GM23338 (cell line): ENCODE measurements around the gene KCNK5. TPM values are rescaled to one million over a fixed set of nuclear protein-coding genes. Genes with fewer than 3 reads are reported as not detected.

ENCODE experiments used
- ATAC-seq: fragments of 200-7000 bp; cut with Tn5 transposase; 3 replicates; pipeline ENCODE4 v1.9.1; 2020
- DNase-seq: peaks from one replicate; pipeline ENCODE4 v3.0.0-alpha.2; 2015; ENCODE audit warnings: low spot score
- H2AFZ ChIP-seq: fragments of 200-600 bp; sonication (generic); 2 replicates; pipeline ENCODE4 v1.8.0; 2016; ENCODE audit warnings: antibody characterized with exemption, mild to moderate bottlenecking, moderate library complexity
- H3F3A ChIP-seq: fragments of 200-600 bp; sonication (generic); replicated peaks from 2 replicates; pipeline ENCODE4 v1.8.0; 2017; ENCODE audit warnings: antibody characterized with exemption, mixed run types, low read depth
- H3K27ac ChIP-seq: fragments of 200-600 bp; sonication (generic); 2 replicates; pipeline ENCODE4 v1.6.1; 2016; ENCODE audit warnings: low read depth
- H3K27me3 ChIP-seq: fragments of 200-600 bp; sonication (generic); 2 replicates; pipeline ENCODE4 v1.8.0; 2016; ENCODE audit warnings: mild to moderate bottlenecking, mixed run types, moderate library complexity; ENCODE audit not compliant: insufficient read depth
- H3K36me3 ChIP-seq: fragments of 200-600 bp; sonication (generic); 2 replicates; pipeline ENCODE4 v1.8.0; 2016; ENCODE audit warnings: mild to moderate bottlenecking; ENCODE audit not compliant: insufficient read depth
- H3K4me1 ChIP-seq: fragments of 200-600 bp; sonication (generic); 2 replicates; pipeline ENCODE4 v1.8.0; 2016; ENCODE audit warnings: mild to moderate bottlenecking, moderate library complexity; ENCODE audit not compliant: insufficient read depth
- H3K4me2 ChIP-seq: fragments of 200-600 bp; sonication (generic); 2 replicates; pipeline ENCODE4 v1.7.1; 2017; ENCODE audit warnings: mixed run types
- H3K4me3 ChIP-seq: fragments of 200-600 bp; sonication (generic); 2 replicates; pipeline ENCODE4 v1.6.1; 2016; ENCODE audit warnings: mixed run types
- H3K79me2 ChIP-seq: fragments of 200-600 bp; sonication (generic); replicated peaks from 2 replicates; pipeline ENCODE4 v1.8.0; 2017; ENCODE audit warnings: mild to moderate bottlenecking; ENCODE audit not compliant: insufficient read depth
- H3K9me2 ChIP-seq: fragments of 200-600 bp; sonication (generic); 2 replicates; pipeline ENCODE4 v1.8.0; 2017; ENCODE audit not compliant: insufficient read depth
- H4K20me1 ChIP-seq: fragments of 200-600 bp; sonication (generic); replicated peaks from 2 replicates; pipeline ENCODE4 v1.8.0; 2017; ENCODE audit warnings: mild to moderate bottlenecking; ENCODE audit not compliant: insufficient read depth
- H3K27ac Mint-ChIP-seq: 2 replicates; pipeline ENCODE4 v1.8.0; 2020; ENCODE audit warnings: inconsistent platforms, mild to moderate bottlenecking, moderate library complexity, mixed read lengths
- H3K27me3 Mint-ChIP-seq: 3 replicates; pipeline ENCODE4 v1.8.0; 2022; ENCODE audit warnings: low read depth, mild to moderate bottlenecking, moderate library complexity, mixed read lengths, inconsistent platforms; ENCODE audit not compliant: insufficient read depth, poor library complexity
- H3K36me3 Mint-ChIP-seq: 3 replicates; pipeline ENCODE4 v1.8.0; 2021; ENCODE audit warnings: low read depth, mild to moderate bottlenecking, inconsistent platforms, moderate library complexity, mixed read lengths
- H3K4me1 Mint-ChIP-seq: 3 replicates; pipeline ENCODE4 v1.8.0; 2020; ENCODE audit warnings: mild to moderate bottlenecking, inconsistent platforms, mixed read lengths
- H3K4me3 Mint-ChIP-seq: 3 replicates; pipeline ENCODE4 v1.8.0; 2021; ENCODE audit warnings: moderate library complexity, mild to moderate bottlenecking, inconsistent platforms, mixed read lengths
- H3K9me3 Mint-ChIP-seq: 3 replicates; pipeline ENCODE4 v1.8.0; 2020; ENCODE audit warnings: moderate library complexity, mild to moderate bottlenecking, inconsistent platforms, mixed read lengths
- ETS1 ChIP-seq: IDR thresholded peaks from 2 replicates; pipeline ENCODE4 v1.6.1; 2016; ENCODE audit warnings: antibody characterized with exemption
- EZH2 ChIP-seq: fragments of 200-600 bp; sonication (generic); IDR thresholded peaks from one replicate; pipeline ENCODE4 v1.8.0; 2017; ENCODE audit warnings: antibody characterized with exemption, mild to moderate bottlenecking, low read depth; ENCODE audit not compliant: unreplicated experiment
- EZH2phosphoT487 ChIP-seq: fragments of 200-600 bp; sonication (generic); IDR thresholded peaks from one replicate; pipeline ENCODE4 v1.8.1; 2018; ENCODE audit warnings: antibody characterized with exemption; ENCODE audit not compliant: unreplicated experiment
- JUNB ChIP-seq: IDR thresholded peaks from one replicate; pipeline ENCODE4 v1.6.1; 2016; ENCODE audit warnings: antibody characterized with exemption; ENCODE audit not compliant: unreplicated experiment
- POLR2AphosphoS5 ChIP-seq: IDR thresholded peaks from 2 replicates; pipeline ENCODE4 v1.6.1; 2016; ENCODE audit warnings: antibody characterized with exemption, low read depth
- ZNF114 ChIP-seq: fragments of 250-450 bp; sonication (Bioruptor Pico); IDR thresholded peaks from 2 replicates; pipeline ENCODE4 v1.5.0; 2020; ENCODE audit warnings: mild to moderate bottlenecking, moderate library complexity
- polyA plus RNA-seq: library from polyadenylated mRNA; unstranded; fragments of >200 nt; fragmentation: Nextera tagmentation; extraction: Ambion mirVana; gene quantifications from 2 replicates; pipeline ENCODE4 v1.2.1, GENCODE V29; 2016
- total RNA-seq: library from RNA; depleted of rRNA; stranded (reverse); fragments of >200 nt; shearing (Covaris generic); gene quantifications from 2 replicates; pipeline ENCODE4 v1.2.3, GENCODE V29; 2014

The KCNK5 gene
- total and polyA plus RNA-seq, 2 experiments from 2014 or later, result 9.5 to 57.4 TPM

- H3K4me2 ChIP-seq, result peak overlapping the region; percentile 73
- H4K20me1 ChIP-seq, result peaks cover 59% of the 10 kb centered on the region
- H3K79me2 ChIP-seq, result peaks cover 99% of the 10 kb centered on the region
- H2AFZ ChIP-seq, result no peak overlapping the region
- ATAC-seq, result peak; percentile 37
- no peaks in the 10 kb centered on the region for H3K9me3 Mint-ChIP-seq
- peaks cover 6% of the 10 kb centered on the region; the same call in 1 of the 2 replicates for H3K36me3 ChIP-seq
- no peak overlapping the region for H3K4me3 Mint-ChIP-seq
- peaks cover 15% of the 10 kb centered on the region for H3K27me3 Mint-ChIP-seq
- H3K27ac ChIP-seq, result peak overlapping the region; percentile 53
- H3K27me3 ChIP-seq, result no peaks in the 10 kb centered on the region
- no peaks in the 10 kb centered on the region for H3K9me2 ChIP-seq
- DNase-seq, result peak; percentile 26
- TF ChIP-seq EZH2phosphoT487 (no peak), ZNF114 (CRISPR knock-in tag) (no peak)
- H3K4me1 ChIP-seq, result peaks cover 58% of the 10 kb centered on the region
- peaks cover 46% of the 10 kb centered on the region for H3K36me3 Mint-ChIP-seq
- H3F3A ChIP-seq, result no peaks in the 10 kb centered on the region
- H3K27ac Mint-ChIP-seq, result peak overlapping the region; percentile 41; the same call in 1 of the 2 replicates
- 0 out of 2 replicates have a peak overlapping the region, but pooled peaks have one; percentile 24 for H3K4me3 ChIP-seq
- H3K4me1 Mint-ChIP-seq, result peaks cover 68% of the 10 kb centered on the region
Measured at GRCh38 chr6:39217177-39217864, 12.0 kb downstream of the KCNK5 start.

DNA sequence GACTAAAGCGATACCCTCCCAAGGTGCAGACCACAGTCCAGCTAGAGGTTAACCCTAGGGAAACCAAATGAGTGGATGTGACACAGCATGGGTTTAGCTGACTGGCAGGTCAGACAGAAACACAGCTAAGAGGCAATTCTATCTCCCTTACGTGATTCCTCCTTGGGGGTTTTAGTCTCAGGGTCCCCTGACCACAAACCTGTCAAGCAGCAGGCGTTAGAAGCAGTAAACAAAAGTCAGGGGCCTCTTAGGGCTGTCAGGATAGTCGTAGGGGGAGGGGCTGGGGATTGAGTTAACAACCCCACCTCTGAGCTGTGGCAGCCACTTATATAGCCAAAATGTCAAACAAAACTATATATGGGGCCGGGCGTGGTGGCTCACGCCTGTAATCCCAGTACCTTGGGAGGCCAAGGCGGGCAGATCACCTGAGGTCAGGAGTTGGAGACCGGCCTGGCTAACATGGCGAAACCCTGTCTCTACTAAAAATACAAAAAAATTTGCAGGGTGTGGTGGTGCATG, 13.6 kb downstream of the KCNK5 start:
- no peak overlapping the region for H3K27ac Mint-ChIP-seq

GRCh38 chr6:39214846-39215639, 14.2 kb downstream of the KCNK5 start:
- ATAC-seq (no peak), DNase-seq (no peak)
- H3K4me1 Mint-ChIP-seq, result peaks cover 64% of the 10 kb centered on the region
- H2AFZ ChIP-seq, result no peak overlapping the region
- H3K4me3 Mint-ChIP-seq, result no peak overlapping the region
- H4K20me1 ChIP-seq, result peaks cover 51% of the 10 kb centered on the region
- H3F3A ChIP-seq, result peaks cover 4% of the 10 kb centered on the region; the same call in 1 of the 2 replicates
- H3K4me2 ChIP-seq, result no peak overlapping the region
- H3K9me3 Mint-ChIP-seq, result no peaks in the 10 kb centered on the region
- peaks cover 6% of the 10 kb centered on the region; the same call in 1 of the 2 replicates for H3K36me3 ChIP-seq
- peaks cover 10% of the 10 kb centered on the region for H3K27me3 Mint-ChIP-seq
- H3K79me2 ChIP-seq, result peaks cover 99% of the 10 kb centered on the region
- H3K4me3 ChIP-seq, result no peak overlapping the region
- peak overlapping the region; percentile 62; the same call in 1 of the 2 replicates for H3K27ac Mint-ChIP-seq
- H3K9me2 ChIP-seq, result no peaks in the 10 kb centered on the region
- peaks cover 56% of the 10 kb centered on the region for H3K4me1 ChIP-seq
- peaks cover 30% of the 10 kb centered on the region for H3K36me3 Mint-ChIP-seq
- no peak for TF ChIP-seq EZH2
- TF ChIP-seq JUNB, result no peak
- H3K27ac ChIP-seq, result no peak overlapping the region
- H3K27me3 ChIP-seq, result no peaks in the 10 kb centered on the region

More for the DNA sequence above, 13.6 kb downstream of the KCNK5 start:
- Mint-ChIP-seq H3K4me1 (peaks cover 63% of the 10 kb centered on the region), H3K36me3 (peaks cover 32% of the 10 kb centered on the region), H3K27me3 (peaks cover 11% of the 10 kb centered on the region), H3K9me3 (no peaks in the 10 kb centered on the region), H3K4me3 (no peak overlapping the region)
- Histone ChIP-seq H3K4me3 (no peak overlapping the region), H4K20me1 (peaks cover 54% of the 10 kb centered on the region), H3F3A (peaks cover 4% of the 10 kb centered on the region; the same call in 1 of the 2 replicates), H3K4me2 (no peak overlapping the region), H3K27ac (no peak overlapping the region), H3K79me2 (peaks cover 99% of the 10 kb centered on the region), H3K9me2 (no peaks in the 10 kb centered on the region), H3K27me3 (no peaks in the 10 kb centered on the region), H3K4me1 (peaks cover 57% of the 10 kb centered on the region), H3K36me3 (peaks cover 6% of the 10 kb centered on the region; the same call in 1 of the 2 replicates), H2AFZ (no peak overlapping the region)
- no peak for ATAC-seq
- no peak for DNase-seq
- TF ChIP-seq ETS1 (no peak), POLR2AphosphoS5 (no peak), EZH2 (no peak)
